Esophagus muscularis mucosa (tissue), 4 donors: ENCODE results near the gene YWHAG.

Experiments
- EP300 ChIP-seq: sonication (generic); formaldehyde crosslinking; IDR thresholded peaks from one replicate; pipeline ENCODE4 v1.6.1; 2017; ENCODE audit warnings: antibody characterized with exemption
- POLR2A ChIP-seq: fragments of 450-650 bp; IDR thresholded peaks from one replicate; pipeline ENCODE4 v1.6.1; 2017; ENCODE audit warnings: antibody characterized with exemption, moderate library complexity, mild to moderate bottlenecking, low read depth
- TF ChIP-seq, protein P1 (sequence below), 3 experiments: fragments of 200-600 bp in 2 of 3; fragments of 450-650 bp in 1 of 3; sonication (generic) in 2 of 3; IDR thresholded peaks; one replicate each; pipeline ENCODE4 v1.5.1; 2017 to 2019; ENCODE audit warnings: antibody characterized with exemption in 3 of 3, mild to moderate bottlenecking in 2 of 3, moderate library complexity in 1 of 3

DNA sequence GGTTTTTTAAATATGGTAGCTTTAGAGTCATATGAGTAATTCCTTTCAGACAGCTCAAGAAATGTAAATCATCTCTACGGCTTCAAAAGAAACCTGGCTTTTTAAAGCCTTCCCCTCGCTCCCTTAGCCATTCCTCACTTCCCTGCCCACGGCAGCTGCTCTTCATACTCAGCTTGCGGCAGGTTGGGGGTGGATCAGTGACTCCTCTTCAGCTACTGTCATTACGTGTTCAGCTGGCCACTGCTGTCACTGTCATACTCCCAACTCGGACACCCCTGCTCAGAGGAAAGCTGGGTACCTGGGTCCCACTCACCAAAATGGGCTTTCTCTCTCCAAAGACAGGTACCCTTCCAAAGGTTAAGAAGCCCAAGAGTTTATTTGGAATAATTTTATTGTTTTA lies 6.6 kb downstream of the YWHAG start:
- no peak for TF ChIP-seq POLR2A
- TF ChIP-seq, protein P1, sequence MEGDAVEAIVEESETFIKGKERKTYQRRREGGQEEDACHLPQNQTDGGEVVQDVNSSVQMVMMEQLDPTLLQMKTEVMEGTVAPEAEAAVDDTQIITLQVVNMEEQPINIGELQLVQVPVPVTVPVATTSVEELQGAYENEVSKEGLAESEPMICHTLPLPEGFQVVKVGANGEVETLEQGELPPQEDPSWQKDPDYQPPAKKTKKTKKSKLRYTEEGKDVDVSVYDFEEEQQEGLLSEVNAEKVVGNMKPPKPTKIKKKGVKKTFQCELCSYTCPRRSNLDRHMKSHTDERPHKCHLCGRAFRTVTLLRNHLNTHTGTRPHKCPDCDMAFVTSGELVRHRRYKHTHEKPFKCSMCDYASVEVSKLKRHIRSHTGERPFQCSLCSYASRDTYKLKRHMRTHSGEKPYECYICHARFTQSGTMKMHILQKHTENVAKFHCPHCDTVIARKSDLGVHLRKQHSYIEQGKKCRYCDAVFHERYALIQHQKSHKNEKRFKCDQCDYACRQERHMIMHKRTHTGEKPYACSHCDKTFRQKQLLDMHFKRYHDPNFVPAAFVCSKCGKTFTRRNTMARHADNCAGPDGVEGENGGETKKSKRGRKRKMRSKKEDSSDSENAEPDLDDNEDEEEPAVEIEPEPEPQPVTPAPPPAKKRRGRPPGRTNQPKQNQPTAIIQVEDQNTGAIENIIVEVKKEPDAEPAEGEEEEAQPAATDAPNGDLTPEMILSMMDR (IDR thresholded peaks at IDR 0.05), result no peak
- TF ChIP-seq EP300, result no peak
